B cell (primary cell): ENCODE results near the gene ATP6V1B1. TPM values are rescaled to one million over a fixed set of nuclear protein-coding genes. Genes with fewer than 3 reads are reported as not detected.

Experiments used
- ATAC-seq: fragments of 200-7000 bp; cut with Tn5 transposase; one replicate; pipeline ENCODE4 v1.10.0; 2021; ENCODE audit warnings: low read depth, mild to moderate bottlenecking, moderate number of reproducible peaks, moderate library complexity
- CTCF ChIA-PET: fragments of 350-600 bp; sonication (Branson Sonifier 250); formaldehyde crosslinking; loops from one replicate; lab custom pipeline; 2021; ENCODE audit warnings: antibody characterized with exemption, inconsistent platforms; lab: Charles Lee
- POLR2A ChIA-PET: fragments of 350-600 bp; sonication (Branson Sonifier 250); formaldehyde crosslinking; loops from one replicate; lab custom pipeline; 2021; ENCODE audit warnings: antibody characterized with exemption; lab: Charles Lee
- DNase-seq: peaks from one replicate; pipeline ENCODE4 v3.0.0; 2013
- H2AFZ ChIP-seq: 2 replicates; pipeline ENCODE4 v1.6.1; 2012; ENCODE audit warnings: mild to moderate bottlenecking, low read depth, low read length; ENCODE audit not compliant: insufficient read depth, poor library complexity, severe bottlenecking
- H3K27ac ChIP-seq, 2 donors: 1 replicate in 1 of 2; 2 replicates in 1 of 2; pipeline ENCODE4 v1.5.1; 2012 to 2013; ENCODE audit warnings: low read length in 2 of 2, mild to moderate bottlenecking in 2 of 2, moderate library complexity in 1 of 2
- H3K27me3 ChIP-seq, 4 experiments: fragments of 200-600 bp in 1 of 4; sonication (generic) in 1 of 4; replicated peaks in 1 of 4; 1 replicate in 2 of 4; 2 replicates in 2 of 4; pipeline versions ENCODE4 v1.6.1 to v1.7.0; 2013 to 2016; ENCODE audit warnings: low read length in 3 of 4, mild to moderate bottlenecking in 2 of 4, mixed read lengths in 1 of 4, moderate library complexity in 1 of 4; ENCODE audit not compliant: insufficient read depth in 4 of 4, control insufficient read depth in 3 of 4; ENCODE audit errors: control extremely low read depth in 1 of 4
- H3K36me3 ChIP-seq, 2 experiments: replicated peaks in 1 of 2; 1 replicate in 1 of 2; 2 replicates in 1 of 2; pipeline versions ENCODE4 v1.6.1 to v1.7.1; 2013; ENCODE audit warnings: low read length in 1 of 2; ENCODE audit not compliant: insufficient read depth in 2 of 2, control insufficient read depth in 1 of 2; ENCODE audit errors: control extremely low read depth in 1 of 2, extremely low read depth in 1 of 2
- H3K4me1 ChIP-seq, 2 donors: fragments of 200-600 bp in 1 of 2; sonication (generic) in 1 of 2; 1 replicate in 1 of 2; 2 replicates in 1 of 2; pipeline versions ENCODE4 v1.5.1 to v1.6.1; 2013 to 2017; ENCODE audit warnings: low read length in 2 of 2; ENCODE audit not compliant: control insufficient read depth in 2 of 2, insufficient read depth in 2 of 2
- H3K4me2 ChIP-seq: replicated peaks from 2 replicates; pipeline ENCODE3; 2012; ENCODE audit warnings: mild to moderate bottlenecking, low read depth, low read length; ENCODE audit not compliant: poor library complexity, severe bottlenecking
- H3K4me3 ChIP-seq, 5 experiments: fragments of 200-600 bp in 1 of 5; sonication (generic) in 1 of 5; 1 replicate in 3 of 5; 2 replicates in 2 of 5; pipeline versions ENCODE4 v1.5.1 to v1.7.0; 2011 to 2016; ENCODE audit warnings: low read length in 4 of 5, mild to moderate bottlenecking in 4 of 5, low read depth in 2 of 5, control low read depth in 1 of 5, moderate library complexity in 1 of 5; ENCODE audit not compliant: insufficient read depth in 1 of 5; ENCODE audit errors: control extremely low read depth in 1 of 5, extremely low read depth in 1 of 5
- H3K79me2 ChIP-seq: fragments of 200-600 bp; sonication (generic); one replicate; pipeline ENCODE4 v1.6.0; 2016; ENCODE audit warnings: low read length; ENCODE audit not compliant: control insufficient read depth, insufficient read depth
- H3K9ac ChIP-seq: fragments of 200-600 bp; sonication (generic); 2 replicates; pipeline ENCODE4 v1.6.1; 2017; ENCODE audit warnings: mild to moderate bottlenecking, low read length, moderate library complexity
- H3K9me3 ChIP-seq, 3 donors: one replicate each; pipeline versions ENCODE4 v1.6.1 to v1.7.1; 2013; ENCODE audit warnings: low read length in 2 of 3; ENCODE audit not compliant: control insufficient read depth in 2 of 3, insufficient read depth in 1 of 3; ENCODE audit errors: control extremely low read depth in 1 of 3
- H4K20me1 ChIP-seq: 2 replicates; pipeline ENCODE4 v1.6.0; 2012; ENCODE audit warnings: mild to moderate bottlenecking, low read length; ENCODE audit not compliant: insufficient read depth, control insufficient read depth, poor library complexity, severe bottlenecking
- H3K27ac Mint-ChIP-seq: one replicate; pipeline ENCODE4 v1.8.0; 2021; ENCODE audit warnings: mixed read lengths
- H3K27me3 Mint-ChIP-seq: one replicate; pipeline ENCODE4 v1.8.0; 2021; ENCODE audit warnings: mixed read lengths
- H3K4me1 Mint-ChIP-seq: one replicate; pipeline ENCODE4 v1.8.0; 2021; ENCODE audit warnings: mixed read lengths
- H3K4me3 Mint-ChIP-seq: one replicate; pipeline ENCODE4 v1.8.0; 2021; ENCODE audit warnings: mixed read lengths
- H3K9me3 Mint-ChIP-seq: one replicate; pipeline ENCODE4 v1.8.0; 2022; ENCODE audit warnings: mixed read lengths; ENCODE audit not compliant: insufficient read depth
- CTCF ChIP-seq: fragments of 200-600 bp; IDR thresholded peaks from one replicate; pipeline ENCODE4 v1.8.0; 2022; ENCODE audit warnings: antibody characterized with exemption, mild to moderate bottlenecking
- EZH2 ChIP-seq: IDR thresholded peaks from 2 replicates; pipeline ENCODE4 v1.6.1; 2012; ENCODE audit warnings: borderline replicate concordance, low read depth, mild to moderate bottlenecking, moderate library complexity, low read length; ENCODE audit not compliant: insufficient read depth, poor library complexity, severe bottlenecking
- WGBS: methylation state at CpG from one replicate; pipeline ENCODE4 v1.1.5; 2013; ENCODE audit warnings: missing lambda C conversion rate; ENCODE audit not compliant: insufficient coverage; 5-methylcytosine and 5-hydroxymethylcytosine counted together
- intact Hi-C: fragments of 100-400 bp; cut with micrococcal nuclease; formaldehyde crosslinking; loops from one replicate; pipeline ENCODE4 v1.10.0; 2022
- polyA plus RNA-seq: library from polyadenylated mRNA; depleted of rRNA; stranded (reverse); fragments of >200 nt; gene quantifications from 2 replicates; pipeline ENCODE4 v1.2.3, GENCODE V29; 2012
- total RNA-seq, 2 donors: library from RNA; stranded (reverse); fragments of 120-200 nt in 1 of 2; gene quantifications; 1 replicate in 1 of 2; 2 replicates in 1 of 2; pipeline versions ENCODE4 v1.2.3 to v1.2.4, GENCODE V29; 2013 to 2022

ATP6V1B1 gene
- total and polyA plus RNA-seq, 2 donors (not counting 1 experiment from before 2014, with no cell fraction given) = not detected

GRCh38 chr2:70922235-70923234 lies 13.2 kb upstream of the ATP6V1B1 start:
- H3K4me2 ChIP-seq = no peak overlapping the region
- no peaks in the 10 kb centered on the region for H3K79me2 ChIP-seq
- H3K4me3 ChIP-seq = no peak overlapping the region
- TF ChIP-seq CTCF (no peak), EZH2 (no peak)
- DNase-seq (no peak), ATAC-seq (no peak)
- H3K9me3 ChIP-seq = peaks cover 0 to 7% (median 0%) of the 10 kb centered on the region in 3 donors
- Mint-ChIP-seq H3K27me3 (peaks cover 49% of the 10 kb centered on the region), H3K9me3 (no peaks in the 10 kb centered on the region), H3K4me1 (no peaks in the 10 kb centered on the region), H3K27ac (no peak overlapping the region), H3K4me3 (no peak overlapping the region)
- no peak overlapping the region for H2AFZ ChIP-seq
- WGBS = 88% methylated on average over 11 of the region's 18 CpGs
- intact Hi-C loops = no loop called here
- no peaks in the 10 kb centered on the region for H3K36me3 ChIP-seq
- H3K4me1 ChIP-seq = no peaks in the 10 kb centered on the region
- no peak overlapping the region for H3K9ac ChIP-seq
- no peak overlapping the region for H3K27ac ChIP-seq
- CTCF ChIA-PET = interaction anchor here (1.0 to 2.0 kb wide), 2 partner anchors 11 to 49 kb away, joined by 3 to 4 read pairs; no protein-coding TSS in a partner anchor
- H4K20me1 ChIP-seq = no peaks in the 10 kb centered on the region
- H3K27me3 ChIP-seq = peaks cover 0 to 29% (median 3%) of the 10 kb centered on the region in 4 experiments
- POLR2A ChIA-PET = interaction anchor here (0.6 kb wide), 1 partner anchor 12 kb away, joined by 8 read pairs; no protein-coding TSS in a partner anchor
